ENCODE results near the gene KRTAP5-7. TPM values are rescaled to one million over a fixed set of nuclear protein-coding genes. Genes with fewer than 3 reads are reported as not detected.

The KRTAP5-7 gene
- total and polyA plus RNA-seq, 4 donors = 0.19 TPM; not detected in 3

- Histone ChIP-seq H3K27me3 (ENCODE audit: control insufficient read depth in 4 of 4, insufficient read depth in 4 of 4, low read length in 3 of 4) (no peaks in the 10 kb centered on the region), H3K9me3 (ENCODE audit: control insufficient read depth in 4 of 4, low read length in 3 of 4) (no peaks in the 10 kb centered on the region), H3K4me1 (ENCODE audit: control insufficient read depth in 4 of 4, insufficient read depth in 4 of 4, low read length in 3 of 4) (peaks cover 0 to 4% (median 3%) of the 10 kb centered on the region in 4 donors), H3K36me3 (ENCODE audit: control insufficient read depth in 4 of 4, insufficient read depth in 3 of 4, low read depth in 1 of 4, low read length in 3 of 4) (no peaks in the 10 kb centered on the region), H3K4me3 (ENCODE audit: low read depth in 1 of 3, low read length in 3 of 3) (no peak within 1 kb of the TSS), H3K27ac (ENCODE audit: low read depth in 1 of 2, low read length in 2 of 2) (no peak within 1 kb of the TSS), H3K9ac (ENCODE audit: low read depth in 1 of 2, low read length in 2 of 2) (no peak within 1 kb of the TSS)
- no peak for TF ChIP-seq HNF4G (IDR thresholded peaks at IDR 0.05)
- TF ChIP-seq RAD21 (IDR thresholded peaks at IDR 0.05) = no peak
- no peak for TF ChIP-seq ATF3 (IDR thresholded peaks at IDR 0.05)
- TF ChIP-seq, protein P1, sequence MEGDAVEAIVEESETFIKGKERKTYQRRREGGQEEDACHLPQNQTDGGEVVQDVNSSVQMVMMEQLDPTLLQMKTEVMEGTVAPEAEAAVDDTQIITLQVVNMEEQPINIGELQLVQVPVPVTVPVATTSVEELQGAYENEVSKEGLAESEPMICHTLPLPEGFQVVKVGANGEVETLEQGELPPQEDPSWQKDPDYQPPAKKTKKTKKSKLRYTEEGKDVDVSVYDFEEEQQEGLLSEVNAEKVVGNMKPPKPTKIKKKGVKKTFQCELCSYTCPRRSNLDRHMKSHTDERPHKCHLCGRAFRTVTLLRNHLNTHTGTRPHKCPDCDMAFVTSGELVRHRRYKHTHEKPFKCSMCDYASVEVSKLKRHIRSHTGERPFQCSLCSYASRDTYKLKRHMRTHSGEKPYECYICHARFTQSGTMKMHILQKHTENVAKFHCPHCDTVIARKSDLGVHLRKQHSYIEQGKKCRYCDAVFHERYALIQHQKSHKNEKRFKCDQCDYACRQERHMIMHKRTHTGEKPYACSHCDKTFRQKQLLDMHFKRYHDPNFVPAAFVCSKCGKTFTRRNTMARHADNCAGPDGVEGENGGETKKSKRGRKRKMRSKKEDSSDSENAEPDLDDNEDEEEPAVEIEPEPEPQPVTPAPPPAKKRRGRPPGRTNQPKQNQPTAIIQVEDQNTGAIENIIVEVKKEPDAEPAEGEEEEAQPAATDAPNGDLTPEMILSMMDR (IDR thresholded peaks at IDR 0.05; ENCODE audit: low read depth, low read length, missing input control) = no peak
- TF ChIP-seq, protein P2, sequence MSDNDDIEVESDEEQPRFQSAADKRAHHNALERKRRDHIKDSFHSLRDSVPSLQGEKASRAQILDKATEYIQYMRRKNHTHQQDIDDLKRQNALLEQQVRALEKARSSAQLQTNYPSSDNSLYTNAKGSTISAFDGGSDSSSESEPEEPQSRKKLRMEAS (IDR thresholded peaks at IDR 0.05) = no peak
- TF ChIP-seq GABPA (IDR thresholded peaks at IDR 0.05 in 1 of 2, conservative IDR thresholded peaks at IDR 0.05 in 1 of 2) = no peak
- TF ChIP-seq, protein P3, sequence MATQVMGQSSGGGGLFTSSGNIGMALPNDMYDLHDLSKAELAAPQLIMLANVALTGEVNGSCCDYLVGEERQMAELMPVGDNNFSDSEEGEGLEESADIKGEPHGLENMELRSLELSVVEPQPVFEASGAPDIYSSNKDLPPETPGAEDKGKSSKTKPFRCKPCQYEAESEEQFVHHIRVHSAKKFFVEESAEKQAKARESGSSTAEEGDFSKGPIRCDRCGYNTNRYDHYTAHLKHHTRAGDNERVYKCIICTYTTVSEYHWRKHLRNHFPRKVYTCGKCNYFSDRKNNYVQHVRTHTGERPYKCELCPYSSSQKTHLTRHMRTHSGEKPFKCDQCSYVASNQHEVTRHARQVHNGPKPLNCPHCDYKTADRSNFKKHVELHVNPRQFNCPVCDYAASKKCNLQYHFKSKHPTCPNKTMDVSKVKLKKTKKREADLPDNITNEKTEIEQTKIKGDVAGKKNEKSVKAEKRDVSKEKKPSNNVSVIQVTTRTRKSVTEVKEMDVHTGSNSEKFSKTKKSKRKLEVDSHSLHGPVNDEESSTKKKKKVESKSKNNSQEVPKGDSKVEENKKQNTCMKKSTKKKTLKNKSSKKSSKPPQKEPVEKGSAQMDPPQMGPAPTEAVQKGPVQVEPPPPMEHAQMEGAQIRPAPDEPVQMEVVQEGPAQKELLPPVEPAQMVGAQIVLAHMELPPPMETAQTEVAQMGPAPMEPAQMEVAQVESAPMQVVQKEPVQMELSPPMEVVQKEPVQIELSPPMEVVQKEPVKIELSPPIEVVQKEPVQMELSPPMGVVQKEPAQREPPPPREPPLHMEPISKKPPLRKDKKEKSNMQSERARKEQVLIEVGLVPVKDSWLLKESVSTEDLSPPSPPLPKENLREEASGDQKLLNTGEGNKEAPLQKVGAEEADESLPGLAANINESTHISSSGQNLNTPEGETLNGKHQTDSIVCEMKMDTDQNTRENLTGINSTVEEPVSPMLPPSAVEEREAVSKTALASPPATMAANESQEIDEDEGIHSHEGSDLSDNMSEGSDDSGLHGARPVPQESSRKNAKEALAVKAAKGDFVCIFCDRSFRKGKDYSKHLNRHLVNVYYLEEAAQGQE (IDR thresholded peaks at IDR 0.05) = no peak
- no peak for TF ChIP-seq YY1 (IDR thresholded peaks at IDR 0.05)
- TF ChIP-seq RXRA (IDR thresholded peaks at IDR 0.05) = no peak
- TF ChIP-seq FOXA2 (IDR thresholded peaks at IDR 0.05) = no peak
- TF ChIP-seq, protein P4, sequence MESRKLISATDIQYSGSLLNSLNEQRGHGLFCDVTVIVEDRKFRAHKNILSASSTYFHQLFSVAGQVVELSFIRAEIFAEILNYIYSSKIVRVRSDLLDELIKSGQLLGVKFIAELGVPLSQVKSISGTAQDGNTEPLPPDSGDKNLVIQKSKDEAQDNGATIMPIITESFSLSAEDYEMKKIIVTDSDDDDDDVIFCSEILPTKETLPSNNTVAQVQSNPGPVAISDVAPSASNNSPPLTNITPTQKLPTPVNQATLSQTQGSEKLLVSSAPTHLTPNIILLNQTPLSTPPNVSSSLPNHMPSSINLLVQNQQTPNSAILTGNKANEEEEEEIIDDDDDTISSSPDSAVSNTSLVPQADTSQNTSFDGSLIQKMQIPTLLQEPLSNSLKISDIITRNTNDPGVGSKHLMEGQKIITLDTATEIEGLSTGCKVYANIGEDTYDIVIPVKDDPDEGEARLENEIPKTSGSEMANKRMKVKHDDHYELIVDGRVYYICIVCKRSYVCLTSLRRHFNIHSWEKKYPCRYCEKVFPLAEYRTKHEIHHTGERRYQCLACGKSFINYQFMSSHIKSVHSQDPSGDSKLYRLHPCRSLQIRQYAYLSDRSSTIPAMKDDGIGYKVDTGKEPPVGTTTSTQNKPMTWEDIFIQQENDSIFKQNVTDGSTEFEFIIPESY (IDR thresholded peaks at IDR 0.05) = no peak
- no peak for TF ChIP-seq EGR1 (IDR thresholded peaks at IDR 0.05; ENCODE audit: low read depth in 2 of 2)
- TF ChIP-seq HNF4A (conservative IDR thresholded peaks at IDR 0.05) = no peak
- no peak for TF ChIP-seq TAF1 (conservative IDR thresholded peaks at IDR 0.05)
- TF ChIP-seq JUND (IDR thresholded peaks at IDR 0.05) = no peak
- no peak for TF ChIP-seq SP1 (IDR thresholded peaks at IDR 0.05)
- no peak for TF ChIP-seq NR2F2 (IDR thresholded peaks at IDR 0.05)
- TF ChIP-seq FOXA1 (IDR thresholded peaks at IDR 0.05) = no peak
- 73% methylated on average over 5 of the region's 5 CpGs for WGBS
- DNase-seq (ENCODE audit: low spot score) = no peak
Measured at GRCh38 chr11:71565263-71565662, 38.2 kb downstream of the KRTAP5-7 start, which contains the start of gene KRTAP5-10. KRTAP5-10 (plus strand) TSS chr11:71565563; CDS start chr11:71565588, 25 bp downstream.
